ENCODE measurements around the gene NFIL3.

The NFIL3 gene

GRCh38 chr9:91420501-91421127 is 3.0 kb downstream of the NFIL3 start:
- Histone ChIP-seq H3K36me3 (replicated peaks; ENCODE audit: insufficient read depth, low read length) (no peaks in the 10 kb centered on the region; the same call in 1 of the 2 replicates), H3K9ac (ENCODE audit: low read length) (peak overlapping the region; percentile 94), H3K27me3 (replicated peaks; ENCODE audit: insufficient read depth, low read length) (no peaks in the 10 kb centered on the region), H3K4me3 (ENCODE audit: low read length) (peak overlapping the region; percentile 95), H3K4me2 (ENCODE audit: low read depth, low read length) (peak overlapping the region; percentile 89), H3K27ac (ENCODE audit: low read length) (peak overlapping the region; percentile 70), H3K79me2 (ENCODE audit: low read length) (peaks cover 95% of the 10 kb centered on the region), H3K4me1 (ENCODE audit: low read length) (peaks cover 29% of the 10 kb centered on the region), H2AFZ (ENCODE audit: low read length) (no peak overlapping the region), H3K9me2 (replicated peaks; ENCODE audit: insufficient read depth, low read length) (no peaks in the 10 kb centered on the region), H4K20me1 (ENCODE audit: insufficient read depth, low read length) (peaks cover 46% of the 10 kb centered on the region), H3K9me3 (replicated peaks; ENCODE audit: insufficient read depth, low read length) (no peaks in the 10 kb centered on the region), H3F3A (ENCODE audit: insufficient read depth, low read length) (peaks cover 57% of the 10 kb centered on the region)
- DNase-seq, result peak; percentile 42
- no peak for TF ChIP-seq CTCF (IDR thresholded peaks at IDR 0.05; ENCODE audit: low read length)
- TF ChIP-seq EZH2phosphoT487 (IDR thresholded peaks at IDR 0.05; ENCODE audit: low read length), result no peak
- TF ChIP-seq EZH2 (optimal IDR thresholded peaks at IDR 0.05; ENCODE audit: low read depth, low read length), result no peak

GRCh38 chr9:91419222-91420191 is 4.1 kb downstream of the NFIL3 start:
- peak; percentile 49 for DNase-seq
- Histone ChIP-seq H3K4me3 (ENCODE audit: low read length) (peak overlapping the region; percentile 95), H3K4me1 (ENCODE audit: low read length) (peaks cover 34% of the 10 kb centered on the region), H3F3A (ENCODE audit: insufficient read depth, low read length) (peaks cover 46% of the 10 kb centered on the region), H3K27me3 (replicated peaks; ENCODE audit: insufficient read depth, low read length) (no peaks in the 10 kb centered on the region), H3K9me2 (replicated peaks; ENCODE audit: insufficient read depth, low read length) (no peaks in the 10 kb centered on the region), H3K79me2 (ENCODE audit: low read length) (peaks cover 95% of the 10 kb centered on the region), H3K36me3 (replicated peaks; ENCODE audit: insufficient read depth, low read length) (no peaks in the 10 kb centered on the region; the same call in 1 of the 2 replicates), H2AFZ (ENCODE audit: low read length) (no peak overlapping the region), H3K27ac (ENCODE audit: low read length) (peak overlapping the region; percentile 70; the same call in 1 of the 2 replicates), H4K20me1 (ENCODE audit: insufficient read depth, low read length) (peaks cover 55% of the 10 kb centered on the region), H3K9ac (ENCODE audit: low read length) (peak overlapping the region; percentile 94), H3K9me3 (replicated peaks; ENCODE audit: insufficient read depth, low read length) (no peaks in the 10 kb centered on the region), H3K4me2 (ENCODE audit: low read depth, low read length) (peak overlapping the region; percentile 89)
- TF ChIP-seq EZH2 (optimal IDR thresholded peaks at IDR 0.05; ENCODE audit: low read depth, low read length) (no peak), EZH2phosphoT487 (IDR thresholded peaks at IDR 0.05; ENCODE audit: low read length) (no peak), CTCF (IDR thresholded peaks at IDR 0.05; ENCODE audit: low read length) (no peak)

GRCh38 chr9:91418215-91418610 is 5.4 kb downstream of the NFIL3 start:
- Histone ChIP-seq H2AFZ (ENCODE audit: low read length) (no peak overlapping the region), H3K4me2 (ENCODE audit: low read depth, low read length) (peak overlapping the region; percentile 89), H4K20me1 (ENCODE audit: insufficient read depth, low read length) (peaks cover 68% of the 10 kb centered on the region), H3K9ac (ENCODE audit: low read length) (peak overlapping the region; percentile 94; the same call in 1 of the 2 replicates), H3K27me3 (replicated peaks; ENCODE audit: insufficient read depth, low read length) (no peaks in the 10 kb centered on the region), H3K4me3 (ENCODE audit: low read length) (peak overlapping the region; percentile 95), H3K36me3 (replicated peaks; ENCODE audit: insufficient read depth, low read length) (no peaks in the 10 kb centered on the region; the same call in 1 of the 2 replicates), H3K4me1 (ENCODE audit: low read length) (peaks cover 45% of the 10 kb centered on the region), H3K79me2 (ENCODE audit: low read length) (peaks cover 100% of the 10 kb centered on the region), H3F3A (ENCODE audit: insufficient read depth, low read length) (peaks cover 44% of the 10 kb centered on the region), H3K9me2 (replicated peaks; ENCODE audit: insufficient read depth, low read length) (no peaks in the 10 kb centered on the region), H3K27ac (ENCODE audit: low read length) (peak overlapping the region; percentile 70; the same call in 1 of the 2 replicates), H3K9me3 (replicated peaks; ENCODE audit: insufficient read depth, low read length) (no peaks in the 10 kb centered on the region)
- TF ChIP-seq EZH2 (optimal IDR thresholded peaks at IDR 0.05; ENCODE audit: low read depth, low read length) (no peak), CTCF (IDR thresholded peaks at IDR 0.05; ENCODE audit: low read length) (no peak), EZH2phosphoT487 (IDR thresholded peaks at IDR 0.05; ENCODE audit: low read length) (no peak)
- DNase-seq, result no peak

Measured in MM.1S (cell line).